ENCODE data around the gene PARP2. TPM values are rescaled to one million over a fixed set of nuclear protein-coding genes. Genes with fewer than 3 reads are reported as not detected.

Gene PARP2
- total and polyA plus RNA-seq, 9 of the 15 experiments (the other 6 are each of a cell fraction or from before 2014, with no cell fraction given) = 19.7 to 50.5 (median 29.9) TPM

DNA sequence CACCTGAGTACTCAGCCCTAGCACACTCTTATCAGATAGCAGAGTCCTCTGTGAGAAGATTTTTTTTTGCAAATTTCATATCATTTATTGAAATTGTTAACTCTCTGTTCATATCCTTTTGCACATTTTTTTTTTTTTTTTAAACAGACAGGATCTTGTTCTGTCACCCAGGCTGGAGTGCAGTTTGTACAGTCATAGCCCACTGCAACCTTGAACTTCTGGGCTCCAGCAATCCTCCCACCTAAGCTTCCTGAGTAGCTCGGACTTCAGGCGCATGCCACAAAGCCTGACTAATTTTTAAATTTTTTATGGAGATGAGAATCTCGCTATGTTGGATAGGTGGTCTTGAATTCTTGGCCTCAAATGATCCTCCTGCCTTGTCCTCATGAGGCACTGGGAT, 4.3 kb downstream of the PARP2 start (continued):
- TF ChIP-seq ZNF318 (IDR thresholded peaks at IDR 0.05; ENCODE audit: borderline replicate concordance in 1 of 2, low read depth in 1 of 2) = no peak
- no peak for TF ChIP-seq NKRF (IDR thresholded peaks at IDR 0.05; ENCODE audit: borderline replicate concordance)
- TF ChIP-seq PYGO2 (tag; IDR thresholded peaks at IDR 0.05) = no peak
- no peak for TF ChIP-seq JUN (IDR thresholded peaks at IDR 0.05; ENCODE audit: borderline replicate concordance, low read depth, low read length)
- no peak for TF ChIP-seq JUN (CRISPR knock-in tag; IDR thresholded peaks at IDR 0.05; ENCODE audit: borderline replicate concordance)
- TF ChIP-seq MXI1 (IDR thresholded peaks at IDR 0.05; ENCODE audit: low read depth, low read length) = no peak

Measured in K562 (cell line).